Measurements from ENCODE around the gene SLC22A6.
A peak's percentile ranks its signal among the peaks of the same experiment; 100 is the strongest.

SLC22A6 gene

DNA sequence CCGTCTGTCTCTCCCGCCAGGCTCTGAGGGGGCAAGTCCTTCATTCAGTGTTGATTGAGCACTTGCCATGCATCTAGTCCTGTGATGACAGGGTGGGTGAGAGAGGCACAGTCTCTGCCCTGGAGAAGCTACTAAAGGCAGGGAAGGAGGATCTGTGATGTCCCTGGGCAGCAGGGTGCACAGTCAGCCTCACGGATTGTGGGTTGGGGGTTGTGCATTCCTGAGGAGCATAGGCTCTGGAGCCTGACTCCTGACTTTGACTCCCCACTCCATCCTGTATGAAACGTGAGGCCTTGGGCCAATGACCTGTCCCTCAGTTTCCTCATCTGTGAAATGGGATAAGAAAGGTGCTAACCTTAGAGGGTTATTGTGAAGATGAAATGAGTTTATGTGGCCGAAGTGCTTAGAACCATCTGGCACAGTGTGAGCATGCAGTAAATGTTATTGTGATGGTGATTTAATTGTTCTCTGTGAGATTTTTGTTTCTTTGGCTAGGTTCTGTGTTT lies 26.2 kb upstream of the SLC22A6 start:
- Histone ChIP-seq H3K4me1 (ENCODE audit: control extremely low read depth in 1 of 4, control insufficient read depth in 4 of 4, insufficient read depth in 4 of 4, low read length in 3 of 4) (no peaks in the 10 kb centered on the region), H3K9me3 (ENCODE audit: control extremely low read depth in 1 of 5, control insufficient read depth in 4 of 5, insufficient read depth in 2 of 5, low read depth in 1 of 5, low read length in 4 of 5) (no peaks in the 10 kb centered on the region), H3K27ac (ENCODE audit: insufficient read depth in 1 of 2, low read depth in 1 of 2, low read length in 2 of 2, poor library complexity in 1 of 2, severe bottlenecking in 2 of 2) (no peak overlapping the region), H3K36me3 (ENCODE audit: control insufficient read depth in 4 of 4, insufficient read depth in 4 of 4, low read length in 3 of 4) (no peaks in the 10 kb centered on the region), H3K27me3 (replicated peaks in 2 of 5; ENCODE audit: control insufficient read depth in 4 of 5, insufficient read depth in 5 of 5, low read length in 4 of 5) (peaks cover 0 to 12% (median 0%) of the 10 kb centered on the region in 5 experiments), H3K4me3 (ENCODE audit: control insufficient read depth in 1 of 7, extremely low read depth in 1 of 7, insufficient read depth in 4 of 7, low read depth in 2 of 7, low read length in 6 of 7) (no peak overlapping the region)
- WGBS (ENCODE audit: insufficient coverage), result 100% methylated on average over 2 of the region's 5 CpGs
- DNase-seq, result no peak
- ChIA-PET POLR2A (no interaction called here), CTCF (interaction anchor here (1.4 to 1.9 kb wide), 3 partner anchors 11 to 105 kb away, joined by 3 to 7 read pairs (median 4); no protein-coding TSS in a partner anchor)

- Histone ChIP-seq H3K27me3 (replicated peaks in 2 of 5; ENCODE audit: control insufficient read depth in 4 of 5, insufficient read depth in 5 of 5, low read length in 4 of 5) (peaks cover 0 to 11% (median 0%) of the 10 kb centered on the region in 5 experiments), H3K36me3 (ENCODE audit: control insufficient read depth in 4 of 4, insufficient read depth in 4 of 4, low read length in 3 of 4) (no peaks in the 10 kb centered on the region), H3K4me1 (ENCODE audit: control extremely low read depth in 1 of 4, control insufficient read depth in 4 of 4, insufficient read depth in 4 of 4, low read length in 3 of 4) (no peaks in the 10 kb centered on the region), H3K9me3 (ENCODE audit: control extremely low read depth in 1 of 5, control insufficient read depth in 4 of 5, insufficient read depth in 2 of 5, low read depth in 1 of 5, low read length in 4 of 5) (no peaks in the 10 kb centered on the region), H3K4me3 (ENCODE audit: control insufficient read depth in 1 of 7, extremely low read depth in 1 of 7, insufficient read depth in 4 of 7, low read depth in 2 of 7, low read length in 6 of 7) (no peak overlapping the region), H3K27ac (ENCODE audit: insufficient read depth in 1 of 2, low read depth in 1 of 2, low read length in 2 of 2, poor library complexity in 1 of 2, severe bottlenecking in 2 of 2) (no peak overlapping the region)
- ChIA-PET CTCF (interaction anchor here (0.9 to 1.7 kb wide), 5 partner anchors 10 to 101 kb away, joined by 3 to 11 read pairs (median 4); no protein-coding TSS in a partner anchor), POLR2A (no interaction called here)
- WGBS (ENCODE audit: insufficient coverage), result 96% methylated on average over 4 of the region's 5 CpGs
- no peak for DNase-seq
Measured at GRCh38 chr11:63007920-63008319, 23.2 kb upstream of the SLC22A6 start.

- 98% methylated on average over 9 of the region's 9 CpGs for WGBS (ENCODE audit: insufficient coverage)
- Histone ChIP-seq H3K4me1 (ENCODE audit: control extremely low read depth in 1 of 4, control insufficient read depth in 4 of 4, insufficient read depth in 4 of 4, low read length in 3 of 4) (peaks cover 0 to 7% (median 3%) of the 10 kb centered on the region in 4 experiments), H3K4me3 (ENCODE audit: control insufficient read depth in 1 of 7, extremely low read depth in 1 of 7, insufficient read depth in 4 of 7, low read depth in 2 of 7, low read length in 6 of 7) (no peak overlapping the region), H3K36me3 (ENCODE audit: control insufficient read depth in 4 of 4, insufficient read depth in 4 of 4, low read length in 3 of 4) (no peaks in the 10 kb centered on the region), H3K9me3 (ENCODE audit: control extremely low read depth in 1 of 5, control insufficient read depth in 4 of 5, insufficient read depth in 2 of 5, low read depth in 1 of 5, low read length in 4 of 5) (no peaks in the 10 kb centered on the region), H3K27me3 (replicated peaks in 2 of 5; ENCODE audit: control insufficient read depth in 4 of 5, insufficient read depth in 5 of 5, low read length in 4 of 5) (peaks cover 0 to 5% (median 0%) of the 10 kb centered on the region in 5 experiments), H3K27ac (ENCODE audit: insufficient read depth in 1 of 2, low read depth in 1 of 2, low read length in 2 of 2, poor library complexity in 1 of 2, severe bottlenecking in 2 of 2) (no peak overlapping the region)
- ChIA-PET CTCF (interaction anchor here (0.9 kb wide), 1 partner anchor 18 kb away, joined by 3 read pairs; no protein-coding TSS in a partner anchor), POLR2A (no interaction called here)
- DNase-seq, result no peak
Measured at GRCh38 chr11:63001456-63001855, 16.7 kb upstream of the SLC22A6 start.

GRCh38 chr11:62999649-63000048 lies 14.9 kb upstream of the SLC22A6 start:
- no peaks in the 10 kb centered on the region for H3K36me3 ChIP-seq (ENCODE audit: control insufficient read depth in 4 of 4, insufficient read depth in 4 of 4, low read length in 3 of 4)
- DNase-seq, result peak in 2 of 3 donors; percentile 42 to 58
- no peak overlapping the region for H3K4me3 ChIP-seq (ENCODE audit: control insufficient read depth in 1 of 7, extremely low read depth in 1 of 7, insufficient read depth in 4 of 7, low read depth in 2 of 7, low read length in 6 of 7)
- H3K27me3 ChIP-seq (replicated peaks in 2 of 5; ENCODE audit: control insufficient read depth in 4 of 5, insufficient read depth in 5 of 5, low read length in 4 of 5), result no peaks in the 10 kb centered on the region
- 29% methylated on average over 3 of the region's 7 CpGs for WGBS (ENCODE audit: insufficient coverage)
- no peak overlapping the region for H3K27ac ChIP-seq (ENCODE audit: insufficient read depth in 1 of 2, low read depth in 1 of 2, low read length in 2 of 2, poor library complexity in 1 of 2, severe bottlenecking in 2 of 2)
- ChIA-PET CTCF (interaction anchor here (0.5 to 1.6 kb wide), 3 partner anchors 22 to 24 kb away, joined by 3 to 4 read pairs (median 3); no protein-coding TSS in a partner anchor), POLR2A (interaction anchor here (0.6 kb wide), 1 partner anchor 240 kb away, joined by 3 read pairs; no protein-coding TSS in a partner anchor)
- H3K4me1 ChIP-seq (ENCODE audit: control extremely low read depth in 1 of 4, control insufficient read depth in 4 of 4, insufficient read depth in 4 of 4, low read length in 3 of 4), result peaks cover 0 to 7% (median 3%) of the 10 kb centered on the region in 4 experiments
- peaks cover 0 to 2% (median 0%) of the 10 kb centered on the region in 5 experiments for H3K9me3 ChIP-seq (ENCODE audit: control extremely low read depth in 1 of 5, control insufficient read depth in 4 of 5, insufficient read depth in 2 of 5, low read depth in 1 of 5, low read length in 4 of 5)

DNA sequence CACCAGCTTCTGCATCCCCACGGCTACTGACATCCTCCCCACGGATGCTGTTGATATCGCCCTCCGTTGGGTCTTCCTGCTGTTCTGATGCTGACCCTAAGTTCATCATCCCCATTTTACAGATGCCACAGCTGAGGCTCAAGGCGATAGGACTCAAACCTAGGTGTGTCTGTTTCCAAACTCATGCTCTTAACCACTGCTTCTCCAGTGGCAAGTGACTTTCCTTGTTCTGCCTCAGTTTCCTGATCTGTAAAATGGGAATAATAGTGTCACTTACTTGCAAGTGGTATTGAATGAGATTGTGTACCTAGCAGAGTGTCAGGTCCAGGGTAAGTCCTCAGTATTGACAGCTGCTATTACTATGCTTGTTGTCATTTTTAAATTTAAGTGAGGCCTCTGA lies 14.4 kb upstream of the SLC22A6 start:
- Histone ChIP-seq H3K27ac (ENCODE audit: insufficient read depth in 1 of 2, low read depth in 1 of 2, low read length in 2 of 2, poor library complexity in 1 of 2, severe bottlenecking in 2 of 2) (no peak overlapping the region), H3K27me3 (replicated peaks in 2 of 5; ENCODE audit: control insufficient read depth in 4 of 5, insufficient read depth in 5 of 5, low read length in 4 of 5) (no peaks in the 10 kb centered on the region), H3K4me1 (ENCODE audit: control extremely low read depth in 1 of 4, control insufficient read depth in 4 of 4, insufficient read depth in 4 of 4, low read length in 3 of 4) (peaks cover 0 to 7% (median 3%) of the 10 kb centered on the region in 4 experiments), H3K9me3 (ENCODE audit: control extremely low read depth in 1 of 5, control insufficient read depth in 4 of 5, insufficient read depth in 2 of 5, low read depth in 1 of 5, low read length in 4 of 5) (peaks cover 0 to 3% (median 0%) of the 10 kb centered on the region in 5 experiments), H3K4me3 (ENCODE audit: control insufficient read depth in 1 of 7, extremely low read depth in 1 of 7, insufficient read depth in 4 of 7, low read depth in 2 of 7, low read length in 6 of 7) (no peak overlapping the region), H3K36me3 (ENCODE audit: control insufficient read depth in 4 of 4, insufficient read depth in 4 of 4, low read length in 3 of 4) (no peaks in the 10 kb centered on the region)
- 92% methylated on average over 4 of the region's 5 CpGs for WGBS (ENCODE audit: insufficient coverage)
- POLR2A ChIA-PET, result interaction anchor here (0.6 kb wide), 1 partner anchor 43 kb away, joined by 7 read pairs; no protein-coding TSS in a partner anchor
- DNase-seq, result no peak
- CTCF ChIA-PET, result interaction anchor here (1.6 kb wide), 1 partner anchor 25 kb away, joined by 4 read pairs; no protein-coding TSS in a partner anchor

DNA sequence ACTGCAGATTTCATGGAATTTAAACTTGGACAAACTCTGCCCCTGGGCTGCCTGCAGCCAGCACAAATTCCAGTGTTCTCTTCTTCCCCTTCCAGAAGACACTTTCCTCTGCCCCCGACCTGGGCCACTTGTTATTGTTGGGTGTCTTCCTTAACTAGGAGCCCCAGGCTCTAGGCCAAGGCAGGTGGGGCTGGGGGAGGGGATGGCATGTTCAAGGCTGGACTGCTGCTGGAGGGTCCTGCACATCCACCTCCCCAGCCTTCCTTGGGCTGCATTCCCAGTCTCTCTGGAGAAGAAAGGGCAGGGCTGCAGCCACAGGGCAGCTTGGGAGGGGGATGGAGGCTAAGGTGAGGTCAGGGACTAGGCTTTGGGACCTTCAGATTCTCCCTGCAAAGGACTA lies 11.5 kb upstream of the SLC22A6 start:
- POLR2A ChIA-PET, result no interaction called here
- Histone ChIP-seq H3K27me3 (replicated peaks in 2 of 5; ENCODE audit: control insufficient read depth in 4 of 5, insufficient read depth in 5 of 5, low read length in 4 of 5) (peaks cover 0 to 4% (median 0%) of the 10 kb centered on the region in 5 experiments), H3K27ac (ENCODE audit: insufficient read depth in 1 of 2, low read depth in 1 of 2, low read length in 2 of 2, poor library complexity in 1 of 2, severe bottlenecking in 2 of 2) (no peak overlapping the region), H3K36me3 (ENCODE audit: control insufficient read depth in 4 of 4, insufficient read depth in 4 of 4, low read length in 3 of 4) (no peaks in the 10 kb centered on the region), H3K4me3 (ENCODE audit: control insufficient read depth in 1 of 7, extremely low read depth in 1 of 7, insufficient read depth in 4 of 7, low read depth in 2 of 7, low read length in 6 of 7) (no peak overlapping the region), H3K9me3 (ENCODE audit: control extremely low read depth in 1 of 5, control insufficient read depth in 4 of 5, insufficient read depth in 2 of 5, low read depth in 1 of 5, low read length in 4 of 5) (peaks cover 0 to 3% (median 0%) of the 10 kb centered on the region in 5 experiments), H3K4me1 (ENCODE audit: control extremely low read depth in 1 of 4, control insufficient read depth in 4 of 4, insufficient read depth in 4 of 4, low read length in 3 of 4) (peaks cover 0 to 7% (median 3%) of the 10 kb centered on the region in 4 experiments)
- no CpG with 5 or more reads among the region's 1 CpG for WGBS (ENCODE audit: insufficient coverage)
- DNase-seq, result no peak
- CTCF ChIA-PET, result no interaction called here

DNA sequence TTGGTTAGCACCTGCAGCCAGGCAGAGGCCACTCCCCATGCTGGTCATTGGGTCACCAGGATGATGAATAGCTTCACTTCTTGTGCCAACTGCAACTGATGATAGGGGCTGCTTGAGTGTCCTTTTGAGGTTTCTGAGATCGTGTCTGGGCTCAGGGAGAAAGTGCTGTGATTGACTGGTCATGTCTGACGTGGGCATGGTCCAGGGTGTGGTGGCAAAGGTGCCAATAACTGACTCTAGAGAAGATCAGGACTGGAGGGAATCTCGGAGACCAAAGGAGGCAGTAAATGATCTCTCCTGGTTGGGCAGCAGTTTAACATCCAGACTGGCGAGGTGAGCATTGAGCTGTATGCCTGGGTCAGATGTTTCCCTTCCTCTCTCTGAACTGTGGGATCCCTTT lies 10.0 kb upstream of the SLC22A6 start:
- Histone ChIP-seq H3K27me3 (replicated peaks in 2 of 5; ENCODE audit: control insufficient read depth in 4 of 5, insufficient read depth in 5 of 5, low read length in 4 of 5) (peaks cover 0 to 4% (median 0%) of the 10 kb centered on the region in 5 experiments), H3K27ac (ENCODE audit: insufficient read depth in 1 of 2, low read depth in 1 of 2, low read length in 2 of 2, poor library complexity in 1 of 2, severe bottlenecking in 2 of 2) (no peak overlapping the region), H3K36me3 (ENCODE audit: control insufficient read depth in 4 of 4, insufficient read depth in 4 of 4, low read length in 3 of 4) (no peaks in the 10 kb centered on the region), H3K4me3 (ENCODE audit: control insufficient read depth in 1 of 7, extremely low read depth in 1 of 7, insufficient read depth in 4 of 7, low read depth in 2 of 7, low read length in 6 of 7) (no peak overlapping the region), H3K4me1 (ENCODE audit: control extremely low read depth in 1 of 4, control insufficient read depth in 4 of 4, insufficient read depth in 4 of 4, low read length in 3 of 4) (peaks cover 0 to 5% (median 2%) of the 10 kb centered on the region in 4 experiments), H3K9me3 (ENCODE audit: control extremely low read depth in 1 of 5, control insufficient read depth in 4 of 5, insufficient read depth in 2 of 5, low read depth in 1 of 5, low read length in 4 of 5) (peaks cover 0 to 3% (median 0%) of the 10 kb centered on the region in 5 experiments)
- DNase-seq, result no peak
- CTCF ChIA-PET, result no interaction called here
- POLR2A ChIA-PET, result no interaction called here
- 100% methylated on average over 4 of the region's 4 CpGs for WGBS (ENCODE audit: insufficient coverage)

Measured in common myeloid progenitor, CD34-positive (primary cell).